ENCODE results near the gene MYO1D. TPM values are rescaled to one million over a fixed set of nuclear protein-coding genes. Genes with fewer than 3 reads are reported as not detected.
A peak's percentile ranks its signal among the peaks of the same experiment; 100 is the strongest.

MYO1D gene
- total and polyA plus RNA-seq, 2 of the 13 experiments (the other 11 are each of a cell fraction or from before 2014, with no cell fraction given) = 13.2 to 17.3 TPM

- ChIA-PET CTCF (ENCODE audit: low intra/inter-chr PET ratio, low total read pairs) (no interaction called here), POLR2A (no interaction called here)
- Histone ChIP-seq H3K27me3 (ENCODE audit: control insufficient read depth in 1 of 2, insufficient read depth in 2 of 2, low read length in 2 of 2) (no peaks in the 10 kb centered on the region), H3K4me3 (replicated peaks in 1 of 3; ENCODE audit: insufficient read depth in 1 of 3, low read depth in 2 of 3, low read length in 3 of 3) (no peak overlapping the region), H3K27ac (ENCODE audit: extremely low read length, insufficient read depth, low read length) (no peak overlapping the region), H2AFZ (ENCODE audit: low read length) (no peak overlapping the region), H3K79me2 (ENCODE audit: insufficient read depth, low read length) (no peaks in the 10 kb centered on the region), H3K4me2 (ENCODE audit: low read depth, low read length) (no peak overlapping the region), H3K4me1 (ENCODE audit: insufficient read depth, low read length) (no peaks in the 10 kb centered on the region), H3K9me3 (ENCODE audit: low read length) (no peaks in the 10 kb centered on the region), H4K20me1 (ENCODE audit: insufficient read depth, low read length) (no peaks in the 10 kb centered on the region), H3K9ac (ENCODE audit: insufficient read depth, low read depth, low read length) (no peak overlapping the region), H3K36me3 (replicated peaks in 1 of 2; ENCODE audit: control insufficient read depth in 1 of 2, insufficient read depth in 2 of 2, low read length in 2 of 2) (no peaks in the 10 kb centered on the region)
- ATAC-seq (no peak), FAIRE-seq (no peak), DNase-seq (ENCODE audit: low spot score) (no peak)
- BruUV-seq (replicated peaks) = no TSS peak
- intact Hi-C loops (cut with micrococcal nuclease; ENCODE audit: unreplicated experiment) (no loop called here), in situ Hi-C loops (cut with HindIII; ENCODE audit: extremely low pct_ligation_motif_present, low pct_unique_long_range_greater_than_20kb) (no loop called here)
- WGBS (ENCODE audit: low lambda C conversion rate) = 89% methylated on average over 6 of the region's 6 CpGs
- TF ChIP-seq ZNF382 (CRISPR knock-in tag; IDR thresholded peaks at IDR 0.05; ENCODE audit: borderline replicate concordance) (no peak), ZNF766 (CRISPR knock-in tag; IDR thresholded peaks at IDR 0.05; ENCODE audit: borderline replicate concordance) (no peak), CEBPB (IDR thresholded peaks at IDR 0.05; ENCODE audit: borderline replicate concordance, low read depth, low read length) (0 out of 2 replicates have a peak, but pooled peaks have one; percentile 16)
These were observed 245.4 kb downstream of the MYO1D start for GRCh38 chr17:32631341-32632096.

DNA sequence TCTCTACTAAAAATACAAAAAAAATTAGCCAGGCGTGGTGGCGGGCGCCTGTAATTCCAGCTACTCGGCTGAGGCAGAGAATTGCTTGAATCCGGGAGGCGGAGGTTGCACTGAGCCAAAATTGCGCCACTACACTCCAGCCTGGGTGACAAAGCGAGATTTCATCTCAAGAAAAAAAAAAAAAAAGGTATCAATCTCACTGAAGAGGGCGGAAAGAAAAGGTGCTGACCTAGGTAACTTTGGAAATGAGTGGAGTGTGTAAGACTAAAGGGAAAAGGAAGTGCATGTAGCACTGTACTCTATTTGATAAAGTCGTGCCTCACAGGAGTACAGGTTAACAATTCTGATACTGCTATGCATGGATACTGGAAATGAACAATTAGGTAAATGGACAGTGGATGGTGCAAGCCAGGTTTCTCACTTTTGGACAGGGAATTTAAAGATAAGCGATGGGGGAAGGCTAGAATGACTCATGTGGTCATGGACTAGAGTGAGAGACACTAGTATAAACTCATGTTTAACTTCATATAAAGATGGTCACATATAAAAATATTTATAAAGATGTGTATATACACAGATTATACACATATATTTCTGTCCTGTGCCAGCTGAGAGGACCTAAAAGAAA, 247.2 kb downstream of the MYO1D start:
- BruUV-seq (replicated peaks) = no TSS peak
- no peaks in the 10 kb centered on the region for H4K20me1 ChIP-seq (ENCODE audit: insufficient read depth, low read length)
- H3K4me2 ChIP-seq (ENCODE audit: low read depth, low read length) = no peak overlapping the region
- intact Hi-C loops (cut with micrococcal nuclease; ENCODE audit: unreplicated experiment) (no loop called here), in situ Hi-C loops (cut with HindIII; ENCODE audit: extremely low pct_ligation_motif_present, low pct_unique_long_range_greater_than_20kb) (no loop called here)
- ATAC-seq = no peak
- no peak overlapping the region for H3K27ac ChIP-seq (ENCODE audit: extremely low read length, insufficient read depth, low read length)
- H3K4me1 ChIP-seq (ENCODE audit: insufficient read depth, low read length) = no peaks in the 10 kb centered on the region
- no peak for DNase-seq (ENCODE audit: low spot score)
- H3K9me3 ChIP-seq (ENCODE audit: low read length) = no peaks in the 10 kb centered on the region
- H2AFZ ChIP-seq (ENCODE audit: low read length) = no peak overlapping the region
- H3K4me3 ChIP-seq (replicated peaks in 1 of 3; ENCODE audit: insufficient read depth in 1 of 3, low read depth in 2 of 3, low read length in 3 of 3) = no peak overlapping the region
- POLR2A ChIA-PET = no interaction called here
- H3K9ac ChIP-seq (ENCODE audit: insufficient read depth, low read depth, low read length) = no peak overlapping the region
- no peaks in the 10 kb centered on the region for H3K36me3 ChIP-seq (replicated peaks in 1 of 2; ENCODE audit: control insufficient read depth in 1 of 2, insufficient read depth in 2 of 2, low read length in 2 of 2)
- WGBS (ENCODE audit: low lambda C conversion rate) = 94% methylated on average over 11 of the region's 11 CpGs
- FAIRE-seq = no peak
- CTCF ChIA-PET (ENCODE audit: low intra/inter-chr PET ratio, low total read pairs) = no interaction called here
- no peaks in the 10 kb centered on the region for H3K79me2 ChIP-seq (ENCODE audit: insufficient read depth, low read length)
- no peaks in the 10 kb centered on the region for H3K27me3 ChIP-seq (ENCODE audit: control insufficient read depth in 1 of 2, insufficient read depth in 2 of 2, low read length in 2 of 2)
- TF ChIP-seq CHD4 (IDR thresholded peaks at IDR 0.05; ENCODE audit: borderline replicate concordance, low read length) (no peak), USF2 (IDR thresholded peaks at IDR 0.05; ENCODE audit: low read depth, low read length) (no peak), USF2 (CRISPR knock-in tag; IDR thresholded peaks at IDR 0.05; ENCODE audit: borderline replicate concordance) (no peak), NFKB2 (CRISPR knock-in tag; IDR thresholded peaks at IDR 0.05; ENCODE audit: borderline replicate concordance) (no peak), NFIC (IDR thresholded peaks at IDR 0.05; ENCODE audit: low read length) (no peak), NONO (IDR thresholded peaks at IDR 0.05) (no peak), NONO (CRISPR knock-in tag; conservative IDR thresholded peaks at IDR 0.05) (no peak), TOPORS (CRISPR knock-in tag; IDR thresholded peaks at IDR 0.05) (no peak), ZNF20 (CRISPR knock-in tag; IDR thresholded peaks at IDR 0.05) (no peak), TGIF2 (CRISPR knock-in tag; IDR thresholded peaks at IDR 0.05) (no peak)
- TF ChIP-seq, protein P1, sequence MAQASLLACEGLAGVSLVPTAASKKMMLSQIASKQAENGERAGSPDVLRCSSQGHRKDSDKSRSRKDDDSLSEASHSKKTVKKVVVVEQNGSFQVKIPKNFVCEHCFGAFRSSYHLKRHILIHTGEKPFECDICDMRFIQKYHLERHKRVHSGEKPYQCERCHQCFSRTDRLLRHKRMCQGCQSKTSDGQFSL (CRISPR knock-in tag; IDR thresholded peaks at IDR 0.05) = no peak
- TF ChIP-seq, protein P2, sequence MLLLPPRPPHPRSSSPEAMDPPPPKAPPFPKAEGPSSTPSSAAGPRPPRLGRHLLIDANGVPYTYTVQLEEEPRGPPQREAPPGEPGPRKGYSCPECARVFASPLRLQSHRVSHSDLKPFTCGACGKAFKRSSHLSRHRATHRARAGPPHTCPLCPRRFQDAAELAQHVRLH (CRISPR knock-in tag; IDR thresholded peaks at IDR 0.05; ENCODE audit: borderline replicate concordance, low read depth) = no peak

All from HepG2 (cell line).